SK-N-SH (cell line): Measurements from ENCODE around the gene NAPEPLD. TPM values are rescaled to one million over a fixed set of nuclear protein-coding genes. Genes with fewer than 3 reads are reported as not detected.

Experiments used
- CTCF ChIA-PET: fragments of 300-600, 350-600 bp; formaldehyde crosslinking; extraction: SDS; loops from one replicate; lab custom pipeline; 2021; lab: Yijun Ruan, JAX
- POLR2A ChIA-PET: fragments of 350-600 bp; sonication (Branson Sonifier 250); formaldehyde crosslinking; extraction: SDS; loops from one replicate; lab custom pipeline; 2020; ENCODE audit warnings: antibody characterized with exemption, inconsistent platforms; lab: Yijun Ruan, JAX
- DNase-seq: peaks from one replicate; pipeline ENCODE4 v3.0.0; 2012
- H2AFZ ChIP-seq: fragments of 200-600 bp; sonication (generic); 2 replicates; pipeline ENCODE4 v1.8.1; 2016; ENCODE audit warnings: antibody characterized with exemption, mild to moderate bottlenecking, low read depth
- H3F3A ChIP-seq: fragments of 200-600 bp; sonication (generic); replicated peaks from 2 replicates; pipeline ENCODE3; 2016; ENCODE audit warnings: antibody characterized with exemption, mild to moderate bottlenecking; ENCODE audit not compliant: insufficient read depth
- H3K27ac ChIP-seq, 2 experiments: fragments of 200-500 bp in 1 of 2; fragments of 200-600 bp in 1 of 2; sonication (Bioruptor generic) in 1 of 2; sonication (generic), shearing (Covaris generic) in 1 of 2; 2 replicates each; pipeline versions ENCODE4 v1.5.1 to v1.6.1; 2014 to 2016; ENCODE audit warnings: low read depth in 2 of 2, inconsistent platforms in 1 of 2, low read length in 1 of 2, mild to moderate bottlenecking in 1 of 2, mixed read lengths in 1 of 2
- H3K27me3 ChIP-seq: fragments of 200-600 bp; sonication (generic), shearing (Covaris generic); 2 replicates; pipeline ENCODE4 v1.6.1; 2016; ENCODE audit warnings: mixed run types; ENCODE audit not compliant: insufficient read depth
- H3K36me3 ChIP-seq, 2 experiments: fragments of 200-500 bp in 1 of 2; fragments of 200-600 bp in 1 of 2; sonication (Bioruptor generic) in 1 of 2; sonication (generic) in 1 of 2; replicated peaks in 1 of 2; 2 replicates each; pipeline versions ENCODE3 to v1.5.1; 2014 to 2016; ENCODE audit warnings: low read length in 1 of 2, mild to moderate bottlenecking in 1 of 2; ENCODE audit not compliant: insufficient read depth in 2 of 2, control insufficient read depth in 1 of 2
- H3K4me1 ChIP-seq, 2 experiments: fragments of 200-500 bp in 1 of 2; fragments of 200-600 bp in 1 of 2; sonication (Bioruptor generic) in 1 of 2; sonication (generic), shearing (Covaris generic) in 1 of 2; 2 replicates each; pipeline versions ENCODE4 v1.5.1 to v1.6.1; 2014 to 2016; ENCODE audit warnings: low read depth in 1 of 2, low read length in 1 of 2, mixed run types in 1 of 2; ENCODE audit not compliant: insufficient read depth in 2 of 2, control insufficient read depth in 1 of 2
- H3K4me2 ChIP-seq: fragments of 200-600 bp; sonication (generic), shearing (Covaris generic); 2 replicates; pipeline ENCODE4 v1.6.1; 2017; ENCODE audit warnings: mixed run types
- H3K4me3 ChIP-seq, 2 experiments: fragments of 200-500 bp in 1 of 2; fragments of 200-600 bp in 1 of 2; sonication (Bioruptor generic) in 1 of 2; sonication (generic), shearing (Covaris generic) in 1 of 2; 2 replicates each; pipeline versions ENCODE4 v1.5.1 to v1.8.1; 2014 to 2016; ENCODE audit warnings: low read depth in 2 of 2, inconsistent platforms in 1 of 2, low read length in 1 of 2, mild to moderate bottlenecking in 1 of 2, mixed read lengths in 1 of 2, moderate library complexity in 1 of 2
- H3K79me2 ChIP-seq: fragments of 200-600 bp; sonication (generic); 2 replicates; pipeline ENCODE4 v1.8.1; 2017; ENCODE audit warnings: mild to moderate bottlenecking; ENCODE audit not compliant: insufficient read depth
- H3K9ac ChIP-seq: fragments of 200-600 bp; sonication (generic); 2 replicates; pipeline ENCODE4 v1.6.1; 2017; ENCODE audit warnings: mixed run types
- H3K9me2 ChIP-seq: fragments of 200-600 bp; sonication (generic); 2 replicates; pipeline ENCODE4 v1.6.1; 2017; ENCODE audit warnings: mixed run types
- H3K9me3 ChIP-seq: fragments of 200-600 bp; sonication (generic); 2 replicates; pipeline ENCODE4 v1.6.1; 2017; ENCODE audit warnings: mixed run types, mild to moderate bottlenecking, moderate library complexity
- H4K20me1 ChIP-seq: fragments of 200-600 bp; sonication (generic); 2 replicates; pipeline ENCODE4 v1.6.1; 2017; ENCODE audit warnings: mild to moderate bottlenecking, mixed run types; ENCODE audit not compliant: insufficient read depth
- CHD2 ChIP-seq: fragments of 150-350 bp; IDR thresholded peaks from 2 replicates; pipeline ENCODE4 v1.6.1; 2018; ENCODE audit warnings: low read length; ENCODE audit not compliant: partially characterized antibody
- CTCF ChIP-seq: fragments of 200-600 bp; sonication (generic); IDR thresholded peaks from 2 replicates; pipeline ENCODE4 v1.6.1; 2017; ENCODE audit warnings: antibody characterized with exemption, mild to moderate bottlenecking, moderate library complexity
- ELF1 ChIP-seq: IDR thresholded peaks from 2 replicates; pipeline ENCODE4 v1.4.0; 2012
- FOSL2 ChIP-seq: IDR thresholded peaks from 2 replicates; pipeline ENCODE4 v1.4.0; 2012; ENCODE audit warnings: low read depth, mild to moderate bottlenecking, moderate library complexity, borderline replicate concordance
- FOXJ3 ChIP-seq: sonication (generic); formaldehyde crosslinking; IDR thresholded peaks from 2 replicates; pipeline ENCODE4 v1.5.1; 2020; ENCODE audit warnings: mild to moderate bottlenecking, missing genetic modification reagents
- FOXM1 ChIP-seq: IDR thresholded peaks from 2 replicates; pipeline ENCODE4 v1.4.0; 2012; ENCODE audit warnings: low read depth, mild to moderate bottlenecking
- GABPA ChIP-seq: IDR thresholded peaks from 2 replicates; pipeline ENCODE4 v1.4.0; 2012; ENCODE audit warnings: low read depth, mild to moderate bottlenecking
- JUND ChIP-seq: IDR thresholded peaks from 2 replicates; pipeline ENCODE4 v1.4.0; 2012
- MXI1 ChIP-seq: IDR thresholded peaks from 2 replicates; pipeline ENCODE4 v1.6.1; 2012; ENCODE audit warnings: mild to moderate bottlenecking, low read depth, low read length, improper control_type of control experiment
- NRF1 ChIP-seq: IDR thresholded peaks from 2 replicates; pipeline ENCODE4 v1.6.1; 2012; ENCODE audit warnings: low read depth, mild to moderate bottlenecking, low read length
- POLR2AphosphoS5 ChIP-seq: IDR thresholded peaks from 2 replicates; pipeline ENCODE4 v1.6.1; 2012; ENCODE audit warnings: low read depth, low read length
- SIN3A ChIP-seq: IDR thresholded peaks from 2 replicates; pipeline ENCODE4 v1.6.1; 2012; ENCODE audit warnings: low read depth, mild to moderate bottlenecking, low read length, moderate library complexity, borderline replicate concordance
- TEAD4 ChIP-seq: IDR thresholded peaks from 2 replicates; pipeline ENCODE4 v1.4.0; 2012; ENCODE audit warnings: mild to moderate bottlenecking, borderline replicate concordance; ENCODE audit not compliant: insufficient read depth
- USF1 ChIP-seq: IDR thresholded peaks from 2 replicates; pipeline ENCODE4 v1.4.0; 2012; ENCODE audit warnings: low read depth, borderline replicate concordance
- USF2 ChIP-seq: fragments of 150-350 bp; IDR thresholded peaks from 2 replicates; pipeline ENCODE4 v1.6.1; 2017; ENCODE audit warnings: antibody characterized with exemption, low read length, low read depth, borderline replicate concordance
- YY1 ChIP-seq: IDR thresholded peaks from 2 replicates; pipeline ENCODE4 v1.4.0; 2012; ENCODE audit warnings: low read depth, mild to moderate bottlenecking
- ZBTB33 ChIP-seq: IDR thresholded peaks from 2 replicates; pipeline ENCODE4 v1.4.0; 2012; ENCODE audit warnings: low read depth, borderline replicate concordance
- WGBS: methylation state at CpG from one replicate; pipeline ENCODE4 v1.1.6; 2017; ENCODE audit warnings: low lambda C conversion rate; 5-methylcytosine and 5-hydroxymethylcytosine counted together
- polyA plus RNA-seq, 3 experiments: library from polyadenylated mRNA; depleted of rRNA; stranded (reverse); fragments of >200 nt; gene quantifications; 2 replicates each; pipeline ENCODE4 v1.2.3, GENCODE V29; 2012
- TF ChIP-seq, protein P1 (sequence below): IDR thresholded peaks from 2 replicates; pipeline ENCODE4 v1.4.0; 2012; ENCODE audit warnings: low read depth

The NAPEPLD gene
- polyA plus RNA-seq, 1 of the 3 experiments (the other 2 are of a cell fraction): 4.6 TPM

DNA sequence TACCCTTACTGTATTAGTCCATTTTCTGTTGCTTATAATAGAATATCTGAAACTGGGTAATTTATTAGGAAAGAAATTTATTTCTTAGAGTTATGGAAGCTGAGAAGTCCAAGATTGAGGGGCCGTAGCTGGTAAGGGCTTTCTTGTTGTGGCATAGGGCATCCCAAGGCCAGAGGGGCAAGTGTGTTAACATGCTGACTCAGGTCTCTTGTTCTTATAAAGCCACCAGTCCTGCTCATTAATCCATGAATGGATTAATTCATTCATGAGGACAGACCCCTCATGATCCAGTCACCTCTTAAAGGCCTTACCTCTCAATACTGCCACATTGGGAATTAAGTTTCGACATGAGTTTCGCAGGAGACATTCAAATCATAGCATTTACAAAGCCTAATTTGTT lies 71.6 kb downstream of the NAPEPLD start:
- peaks cover 13 to 42% of the 10 kb centered on the region in 2 experiments for H3K36me3 ChIP-seq
- WGBS: 99% methylated on average over 3 of the region's 3 CpGs

More for the DNA sequence above, 71.6 kb downstream of the NAPEPLD start:
- H3K4me3 ChIP-seq: no peak overlapping the region
- no peak for DNase-seq
- no peaks in the 10 kb centered on the region for H3K9me2 ChIP-seq
- no peak for TF ChIP-seq FOXM1
- TF ChIP-seq POLR2AphosphoS5: no peak
- TF ChIP-seq FOXJ3: no peak
- no peak for TF ChIP-seq CHD2
- no peak for TF ChIP-seq CTCF
- TF ChIP-seq USF1: no peak
- TF ChIP-seq USF2: no peak
- no peak for TF ChIP-seq MXI1
- TF ChIP-seq YY1: no peak
- TF ChIP-seq TEAD4: no peak
- TF ChIP-seq ZBTB33: no peak
- no peak for TF ChIP-seq JUND
- TF ChIP-seq, protein P1, sequence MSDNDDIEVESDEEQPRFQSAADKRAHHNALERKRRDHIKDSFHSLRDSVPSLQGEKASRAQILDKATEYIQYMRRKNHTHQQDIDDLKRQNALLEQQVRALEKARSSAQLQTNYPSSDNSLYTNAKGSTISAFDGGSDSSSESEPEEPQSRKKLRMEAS: no peak
- TF ChIP-seq NRF1: no peak
- TF ChIP-seq SIN3A: no peak
- TF ChIP-seq GABPA: no peak
- no peak for TF ChIP-seq ELF1
- TF ChIP-seq FOSL2: no peak
- no peaks in the 10 kb centered on the region; the same call in 1 of the 2 replicates for H4K20me1 ChIP-seq
- no peaks in the 10 kb centered on the region for H3K27me3 ChIP-seq
- no peak overlapping the region for H3K27ac ChIP-seq
- H3K79me2 ChIP-seq: peaks cover 71% of the 10 kb centered on the region
- no peaks in the 10 kb centered on the region for H3K9me3 ChIP-seq
- no peak overlapping the region for H3K4me2 ChIP-seq
- ChIA-PET CTCF (interaction anchor here (1.0 to 1.1 kb wide), 2 partner anchors 11 to 18 kb away, joined by 3 read pairs; no protein-coding TSS in a partner anchor), POLR2A (no interaction called here)
- peaks cover 13% of the 10 kb centered on the region for H3F3A ChIP-seq
- H3K9ac ChIP-seq: no peak overlapping the region
- H3K4me1 ChIP-seq: peaks cover 0 to 17% of the 10 kb centered on the region in 2 experiments; a peak in 2 of 4 replicates
- H2AFZ ChIP-seq: no peak overlapping the region
